Subcutaneous adipose tissue (tissue), 4 donors: Measurements from ENCODE around the gene SLC9A3. TPM values are rescaled to one million over a fixed set of nuclear protein-coding genes. Genes with fewer than 3 reads are reported as not detected.

Source experiments
- total RNA-seq, 4 donors: library from RNA; depleted of rRNA; stranded (reverse); fragments of >200 nt; gene quantifications; one replicate each; pipeline ENCODE4 v1.1.0, GENCODE V29; 2016
- TF ChIP-seq, protein P1 (sequence below): fragments of 450-650 bp; IDR thresholded peaks from one replicate; pipeline ENCODE4 v1.5.1; 2016; ENCODE audit warnings: low read depth, mild to moderate bottlenecking, control low read depth, antibody characterized with exemption, moderate library complexity

The SLC9A3 gene
- total RNA-seq, 4 donors from 2014 or later = 1.3 to 2.3 (median 1.6) TPM

- TF ChIP-seq, protein P1, sequence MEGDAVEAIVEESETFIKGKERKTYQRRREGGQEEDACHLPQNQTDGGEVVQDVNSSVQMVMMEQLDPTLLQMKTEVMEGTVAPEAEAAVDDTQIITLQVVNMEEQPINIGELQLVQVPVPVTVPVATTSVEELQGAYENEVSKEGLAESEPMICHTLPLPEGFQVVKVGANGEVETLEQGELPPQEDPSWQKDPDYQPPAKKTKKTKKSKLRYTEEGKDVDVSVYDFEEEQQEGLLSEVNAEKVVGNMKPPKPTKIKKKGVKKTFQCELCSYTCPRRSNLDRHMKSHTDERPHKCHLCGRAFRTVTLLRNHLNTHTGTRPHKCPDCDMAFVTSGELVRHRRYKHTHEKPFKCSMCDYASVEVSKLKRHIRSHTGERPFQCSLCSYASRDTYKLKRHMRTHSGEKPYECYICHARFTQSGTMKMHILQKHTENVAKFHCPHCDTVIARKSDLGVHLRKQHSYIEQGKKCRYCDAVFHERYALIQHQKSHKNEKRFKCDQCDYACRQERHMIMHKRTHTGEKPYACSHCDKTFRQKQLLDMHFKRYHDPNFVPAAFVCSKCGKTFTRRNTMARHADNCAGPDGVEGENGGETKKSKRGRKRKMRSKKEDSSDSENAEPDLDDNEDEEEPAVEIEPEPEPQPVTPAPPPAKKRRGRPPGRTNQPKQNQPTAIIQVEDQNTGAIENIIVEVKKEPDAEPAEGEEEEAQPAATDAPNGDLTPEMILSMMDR = no peak
Measured at GRCh38 chr5:540071-540905, 16.0 kb upstream of the SLC9A3 start.

GRCh38 chr5:539469-540070 is 15.3 kb upstream of the SLC9A3 start:
- TF ChIP-seq, protein P1 = no peak

GRCh38 chr5:538801-539468 is 14.7 kb upstream of the SLC9A3 start:
- TF ChIP-seq, protein P1 = no peak

GRCh38 chr5:538271-538771 is 14.1 kb upstream of the SLC9A3 start:
- TF ChIP-seq, protein P1 = no peak

- TF ChIP-seq, protein P1 = no peak
Measured at GRCh38 chr5:537621-538071, 13.4 kb upstream of the SLC9A3 start.

DNA sequence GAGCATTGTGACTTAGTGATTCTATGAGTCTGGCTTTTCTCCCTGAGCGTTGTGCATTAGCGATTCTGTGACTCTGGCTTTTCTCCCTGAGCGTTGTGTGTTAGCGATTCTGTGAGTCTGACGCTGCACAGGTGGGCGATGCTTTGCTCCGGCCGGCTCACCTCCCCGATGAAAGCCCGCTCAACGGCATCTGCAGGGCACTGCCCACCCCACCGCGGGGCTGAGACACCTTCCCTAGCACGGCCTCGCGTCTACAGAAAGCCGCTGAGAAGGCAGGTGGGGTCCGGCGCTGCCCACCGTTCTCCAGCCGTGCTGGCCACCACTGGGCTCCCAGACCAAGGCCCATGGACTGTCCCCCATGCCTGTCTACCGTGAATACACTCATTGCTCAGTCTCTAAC is 12.8 kb upstream of the SLC9A3 start:
- TF ChIP-seq, protein P1 = no peak
